ENCODE measurements around the gene TCTN2. TPM values are rescaled to one million over a fixed set of nuclear protein-coding genes. Genes with fewer than 3 reads are reported as not detected.

Gene TCTN2
- total and polyA plus RNA-seq, 9 of the 15 experiments (the other 6 are each of a cell fraction or from before 2014, with no cell fraction given) = 0.58 to 5.5 (median 3.6) TPM

GRCh38 chr12:123683964-123684363 is 13.1 kb downstream of the TCTN2 start:
- no peak overlapping the region for H3K9ac ChIP-seq (ENCODE audit: insufficient read depth in 1 of 2, low read depth in 2 of 2, low read length in 2 of 2)
- H3K27me3 ChIP-seq (ENCODE audit: control insufficient read depth in 2 of 2, insufficient read depth in 2 of 2, low read length in 2 of 2) = no peaks in the 10 kb centered on the region
- intact Hi-C loops (cut with micrococcal nuclease) = no loop called here
- H3K4me1 ChIP-seq (replicated peaks in 1 of 2; ENCODE audit: control insufficient read depth in 2 of 2, insufficient read depth in 2 of 2, low read length in 2 of 2) = no peaks in the 10 kb centered on the region; a peak in 1 of 5 replicates
- no peak overlapping the region for H3K4me3 ChIP-seq
- 40% methylated on average over 3 of the region's 3 CpGs for WGBS (ENCODE audit: insufficient coverage, low coverage, missing lambda C conversion rate)
- no peaks in the 10 kb centered on the region for H3K9me3 ChIP-seq (replicated peaks; ENCODE audit: control insufficient read depth, insufficient read depth, low read depth, low read length)
- H3K4me2 ChIP-seq (ENCODE audit: insufficient read depth, low read length) = no peak overlapping the region
- no peak for DNase-seq (ENCODE audit: extremely low read depth in 1 of 4, low spot score in 3 of 4)
- ChIA-PET CTCF (ENCODE audit: low intra/inter-chr PET ratio) (no interaction called here), POLR2A (interaction anchor here (0.6 kb wide), 1 partner anchor 32 kb away, joined by 3 read pairs; no protein-coding TSS in a partner anchor)
- H2AFZ ChIP-seq (ENCODE audit: low read depth, low read length) = no peak overlapping the region
- ATAC-seq = no peak
- no peaks in the 10 kb centered on the region for H4K20me1 ChIP-seq (replicated peaks; ENCODE audit: control insufficient read depth, insufficient read depth, low read length)
- no TSS peak for BruUV-seq (replicated peaks)
- H3K9me1 ChIP-seq (ENCODE audit: control insufficient read depth, insufficient read depth, low read length) = no peaks in the 10 kb centered on the region
- FAIRE-seq = no peak
- H3K27ac ChIP-seq (ENCODE audit: extremely low read depth, low read depth, low read length) = no peak overlapping the region
- no peaks in the 10 kb centered on the region for H3K79me2 ChIP-seq (ENCODE audit: control insufficient read depth, insufficient read depth, low read length)
- no peak for TF ChIP-seq GABPB1 (CRISPR knock-in tag; IDR thresholded peaks at IDR 0.05)
- H3K36me3 ChIP-seq (ENCODE audit: control insufficient read depth, insufficient read depth, low read length) = 0 out of 3 replicates have a peak, but pooled peaks cover 2% of the 10 kb centered on the region
- in situ Hi-C loops (cut with MboI) = no loop called here

GRCh38 chr12:123686636-123687190 is 15.8 kb downstream of the TCTN2 start:
- in situ Hi-C loops (cut with MboI) (no loop called here), intact Hi-C loops (cut with micrococcal nuclease) (no loop called here)
- no peaks in the 10 kb centered on the region for H3K79me2 ChIP-seq (ENCODE audit: control insufficient read depth, insufficient read depth, low read length)
- H3K27ac ChIP-seq (ENCODE audit: extremely low read depth, low read depth, low read length) = no peak overlapping the region
- WGBS (ENCODE audit: insufficient coverage, low coverage, missing lambda C conversion rate) = 84% methylated on average over 14 of the region's 18 CpGs
- H3K4me1 ChIP-seq (replicated peaks in 1 of 2; ENCODE audit: control insufficient read depth in 2 of 2, insufficient read depth in 2 of 2, low read length in 2 of 2) = no peaks in the 10 kb centered on the region; a peak in 1 of 5 replicates
- BruUV-seq (replicated peaks) = no TSS peak
- CTCF ChIA-PET (ENCODE audit: low intra/inter-chr PET ratio) = no interaction called here
- no peaks in the 10 kb centered on the region for H3K9me1 ChIP-seq (ENCODE audit: control insufficient read depth, insufficient read depth, low read length)
- ATAC-seq (no peak), FAIRE-seq (no peak), DNase-seq (ENCODE audit: extremely low read depth in 1 of 4, low spot score in 3 of 4) (no peak)
- H3K9me3 ChIP-seq (replicated peaks; ENCODE audit: control insufficient read depth, insufficient read depth, low read depth, low read length) = no peaks in the 10 kb centered on the region
- H4K20me1 ChIP-seq (replicated peaks; ENCODE audit: control insufficient read depth, insufficient read depth, low read length) = no peaks in the 10 kb centered on the region
- H3K9ac ChIP-seq (ENCODE audit: insufficient read depth in 1 of 2, low read depth in 2 of 2, low read length in 2 of 2) = no peak overlapping the region
- POLR2A ChIA-PET = interaction anchor here (1.0 kb wide), 1 partner anchor 14 kb away, joined by 3 read pairs; no protein-coding TSS in a partner anchor
- no peak overlapping the region for H2AFZ ChIP-seq (ENCODE audit: low read depth, low read length)
- H3K4me3 ChIP-seq = no peak overlapping the region
- no peak overlapping the region for H3K4me2 ChIP-seq (ENCODE audit: insufficient read depth, low read length)
- H3K27me3 ChIP-seq (ENCODE audit: control insufficient read depth in 2 of 2, insufficient read depth in 2 of 2, low read length in 2 of 2) = no peaks in the 10 kb centered on the region
- no peaks in the 10 kb centered on the region for H3K36me3 ChIP-seq (ENCODE audit: control insufficient read depth, insufficient read depth, low read length)
- TF ChIP-seq ZNF354B (CRISPR knock-in tag; IDR thresholded peaks at IDR 0.05) = no peak
- TF ChIP-seq E2F6 (IDR thresholded peaks at IDR 0.05; ENCODE audit: borderline replicate concordance in 1 of 2, extremely low read depth in 1 of 2, insufficient read depth in 1 of 2, insufficient read length in 1 of 2, low read depth in 1 of 2, low read length in 1 of 2, poor library complexity in 1 of 2, severe bottlenecking in 1 of 2) = no peak
- no peak for TF ChIP-seq TEAD2 (tag; IDR thresholded peaks at IDR 0.05)
- no peak for TF ChIP-seq ZFP91 (CRISPR knock-in tag; IDR thresholded peaks at IDR 0.05)
- no peak for TF ChIP-seq SNRNP70 (optimal IDR thresholded peaks at IDR 0.05; ENCODE audit: low read depth, low read length)

Data from K562 (cell line).